Activated CD4-positive, alpha-beta T cell treated with anti-CD3 and anti-CD28 coated beads, Interleukin-2, amount 50 U/mL, for 24 hours (primary cell): ENCODE data around the gene STAT3.
"Not testable (repeated sequence)": the region's sequence is repeated elsewhere in the genome, so short reads cannot be mapped to it uniquely, and the experiment has no call there.

Experiments
- DNase-seq, 2 donors: peaks; one replicate each; pipeline ENCODE4 v3.0.0-alpha.2; 2020; ENCODE audit warnings: low read depth in 1 of 2, low spot score in 1 of 2

STAT3 gene

DNA sequence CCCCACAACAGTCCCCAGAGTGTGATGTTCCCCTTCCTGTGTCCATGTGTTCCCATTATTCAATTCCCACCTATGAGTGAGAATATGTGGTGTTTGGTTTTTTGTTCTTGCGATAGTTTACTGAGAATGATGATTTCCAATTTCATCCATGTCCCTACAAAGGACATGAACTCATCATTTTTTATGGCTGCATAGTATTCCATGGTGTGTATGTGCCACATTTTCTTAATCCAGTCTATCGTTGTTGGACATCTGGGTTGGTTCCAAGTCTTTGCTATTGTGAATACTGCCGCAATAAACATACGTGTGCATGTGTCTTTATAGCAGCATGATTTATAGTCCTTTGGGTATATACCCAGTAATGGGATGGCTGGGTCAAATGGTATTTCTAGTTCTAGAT, 123.9 kb downstream of the STAT3 start:
- not testable (repeated sequence) for DNase-seq
